ENCODE data around the gene FYN. TPM values are rescaled to one million over a fixed set of nuclear protein-coding genes. Genes with fewer than 3 reads are reported as not detected.

The FYN gene
- total and polyA plus RNA-seq, 2 of the 13 experiments (the other 11 are each of a cell fraction or from before 2014, with no cell fraction given) = 15.5 to 24.6 TPM

DNA sequence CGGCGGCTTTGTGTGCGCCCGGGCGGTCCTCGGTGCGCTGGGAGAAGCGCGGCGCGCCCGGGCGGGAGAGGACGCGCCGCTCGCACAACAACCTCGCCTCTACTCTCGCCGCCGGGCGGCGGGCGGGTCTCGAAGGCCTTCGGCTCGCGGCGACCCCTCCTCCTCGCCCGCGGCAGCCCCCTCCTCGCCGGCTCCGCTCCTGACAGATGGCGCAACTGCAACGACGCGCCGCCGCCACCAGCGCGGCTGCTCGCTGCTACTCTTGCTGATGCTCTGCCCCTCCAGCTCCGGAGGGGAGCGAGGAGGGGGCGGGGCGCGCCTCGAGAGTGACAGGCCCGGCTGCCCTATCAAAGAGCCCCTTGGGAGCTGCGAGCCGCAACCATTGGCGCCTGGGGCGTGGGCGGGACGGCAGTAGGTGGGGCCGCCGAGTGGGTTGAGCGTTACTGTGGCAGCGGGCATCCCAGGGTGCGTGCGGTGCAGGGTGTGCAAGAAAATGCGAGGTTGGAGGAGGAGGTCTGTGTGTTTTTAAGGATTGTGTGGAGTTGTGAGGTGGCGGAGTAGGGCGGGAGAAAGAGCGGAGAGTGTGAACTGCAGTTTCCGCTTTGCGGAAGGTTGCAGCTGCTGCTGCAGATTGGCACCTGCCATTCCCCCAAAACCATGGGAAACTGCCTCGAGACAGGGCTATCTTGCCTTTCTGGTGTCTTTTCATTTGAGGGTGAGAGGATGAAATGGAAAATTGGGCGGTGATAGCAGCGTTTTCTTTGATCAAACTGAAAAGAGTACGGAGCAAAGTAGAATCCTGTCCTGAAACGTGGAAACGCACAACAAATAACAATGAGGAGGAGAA is at the start of gene FYN (continued):
- TF ChIP-seq, protein P1, sequence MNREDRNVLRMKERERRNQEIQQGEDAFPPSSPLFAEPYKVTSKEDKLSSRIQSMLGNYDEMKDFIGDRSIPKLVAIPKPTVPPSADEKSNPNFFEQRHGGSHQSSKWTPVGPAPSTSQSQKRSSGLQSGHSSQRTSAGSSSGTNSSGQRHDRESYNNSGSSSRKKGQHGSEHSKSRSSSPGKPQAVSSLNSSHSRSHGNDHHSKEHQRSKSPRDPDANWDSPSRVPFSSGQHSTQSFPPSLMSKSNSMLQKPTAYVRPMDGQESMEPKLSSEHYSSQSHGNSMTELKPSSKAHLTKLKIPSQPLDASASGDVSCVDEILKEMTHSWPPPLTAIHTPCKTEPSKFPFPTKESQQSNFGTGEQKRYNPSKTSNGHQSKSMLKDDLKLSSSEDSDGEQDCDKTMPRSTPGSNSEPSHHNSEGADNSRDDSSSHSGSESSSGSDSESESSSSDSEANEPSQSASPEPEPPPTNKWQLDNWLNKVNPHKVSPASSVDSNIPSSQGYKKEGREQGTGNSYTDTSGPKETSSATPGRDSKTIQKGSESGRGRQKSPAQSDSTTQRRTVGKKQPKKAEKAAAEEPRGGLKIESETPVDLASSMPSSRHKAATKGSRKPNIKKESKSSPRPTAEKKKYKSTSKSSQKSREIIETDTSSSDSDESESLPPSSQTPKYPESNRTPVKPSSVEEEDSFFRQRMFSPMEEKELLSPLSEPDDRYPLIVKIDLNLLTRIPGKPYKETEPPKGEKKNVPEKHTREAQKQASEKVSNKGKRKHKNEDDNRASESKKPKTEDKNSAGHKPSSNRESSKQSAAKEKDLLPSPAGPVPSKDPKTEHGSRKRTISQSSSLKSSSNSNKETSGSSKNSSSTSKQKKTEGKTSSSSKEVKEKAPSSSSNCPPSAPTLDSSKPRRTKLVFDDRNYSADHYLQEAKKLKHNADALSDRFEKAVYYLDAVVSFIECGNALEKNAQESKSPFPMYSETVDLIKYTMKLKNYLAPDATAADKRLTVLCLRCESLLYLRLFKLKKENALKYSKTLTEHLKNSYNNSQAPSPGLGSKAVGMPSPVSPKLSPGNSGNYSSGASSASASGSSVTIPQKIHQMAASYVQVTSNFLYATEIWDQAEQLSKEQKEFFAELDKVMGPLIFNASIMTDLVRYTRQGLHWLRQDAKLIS (CRISPR knock-in tag; IDR thresholded peaks at IDR 0.05) = no peak
- TF ChIP-seq TCF7 (IDR thresholded peaks at IDR 0.05; ENCODE audit: low read depth) = no peak
- TF ChIP-seq SAFB2 (CRISPR knock-in tag; IDR thresholded peaks at IDR 0.05; ENCODE audit: borderline replicate concordance, low read depth) = no peak
- no peak for TF ChIP-seq MTF2 (CRISPR knock-in tag; IDR thresholded peaks at IDR 0.05; ENCODE audit: borderline replicate concordance)
- TF ChIP-seq ZNF552 (CRISPR knock-in tag; IDR thresholded peaks at IDR 0.05; ENCODE audit: borderline replicate concordance) = 0 out of 2 replicates have a peak, but pooled peaks have one; percentile 45
- no peak for TF ChIP-seq MTF1 (CRISPR knock-in tag; IDR thresholded peaks at IDR 0.05)
- no peak for TF ChIP-seq SNRNP70 (IDR thresholded peaks at IDR 0.05; ENCODE audit: low read depth, low read length)
- no peak for TF ChIP-seq CCDC6 (CRISPR knock-in tag; IDR thresholded peaks at IDR 0.05)
- TF ChIP-seq SNAPC2 (CRISPR knock-in tag; IDR thresholded peaks at IDR 0.05) = no peak
- TF ChIP-seq, protein P2, sequence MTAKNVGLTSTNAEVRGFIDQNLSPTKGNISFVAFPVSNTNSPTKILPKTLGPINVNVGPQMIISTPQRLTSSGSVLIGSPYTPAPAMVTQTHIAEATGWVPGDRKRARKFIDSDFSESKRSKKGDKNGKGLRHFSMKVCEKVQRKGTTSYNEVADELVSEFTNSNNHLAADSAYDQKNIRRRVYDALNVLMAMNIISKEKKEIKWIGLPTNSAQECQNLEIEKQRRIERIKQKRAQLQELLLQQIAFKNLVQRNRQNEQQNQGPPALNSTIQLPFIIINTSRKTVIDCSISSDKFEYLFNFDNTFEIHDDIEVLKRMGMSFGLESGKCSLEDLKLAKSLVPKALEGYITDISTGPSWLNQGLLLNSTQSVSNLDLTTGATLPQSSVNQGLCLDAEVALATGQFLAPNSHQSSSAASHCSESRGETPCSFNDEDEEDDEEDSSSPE (CRISPR knock-in tag; IDR thresholded peaks at IDR 0.05) = peak; percentile 39; the same call in 1 of the 2 replicates
- TF ChIP-seq NR2F2 (IDR thresholded peaks at IDR 0.05; ENCODE audit: borderline replicate concordance, low read depth) = no peak
- TF ChIP-seq SMAD1 (CRISPR knock-in tag; IDR thresholded peaks at IDR 0.05; ENCODE audit: borderline replicate concordance, low read depth) = no peak
- TF ChIP-seq ZBTB21 (CRISPR knock-in tag; IDR thresholded peaks at IDR 0.05) = no peak
- peak; percentile 26; the same call in 1 of the 2 replicates for TF ChIP-seq ZNF788 (CRISPR knock-in tag; IDR thresholded peaks at IDR 0.05; ENCODE audit: borderline replicate concordance)
- no peak for TF ChIP-seq RFX3 (CRISPR knock-in tag; IDR thresholded peaks at IDR 0.05)
- no peak for TF ChIP-seq ZFP36L2 (CRISPR knock-in tag; IDR thresholded peaks at IDR 0.05)
- 0 out of 2 replicates have a peak, but pooled peaks have one; percentile 31 for TF ChIP-seq ZNF292 (CRISPR knock-in tag; IDR thresholded peaks at IDR 0.05; ENCODE audit: borderline replicate concordance, low read depth)
- TF ChIP-seq NCOR1 (IDR thresholded peaks at IDR 0.05; ENCODE audit: borderline replicate concordance, low read length) = no peak
- no peak for TF ChIP-seq RELA (CRISPR knock-in tag; IDR thresholded peaks at IDR 0.05)
- TF ChIP-seq MEF2D (CRISPR knock-in tag; IDR thresholded peaks at IDR 0.05) = peak; percentile 62; the same call in 1 of the 2 replicates
- TF ChIP-seq ZNF263 (CRISPR knock-in tag; IDR thresholded peaks at IDR 0.05) = peak; percentile 28; the same call in 1 of the 2 replicates
- no peak for TF ChIP-seq NCOA5 (CRISPR knock-in tag; IDR thresholded peaks at IDR 0.05)
- no peak for TF ChIP-seq ZNF660 (CRISPR knock-in tag; IDR thresholded peaks at IDR 0.05; ENCODE audit: borderline replicate concordance, low read depth)
- TF ChIP-seq ZNF569 (CRISPR knock-in tag; IDR thresholded peaks at IDR 0.05; ENCODE audit: borderline replicate concordance) = no peak
- TF ChIP-seq PCBP1 (IDR thresholded peaks at IDR 0.05; ENCODE audit: borderline replicate concordance, low read depth, low read length) = peak; percentile 90; the same call in 1 of the 2 replicates
- TF ChIP-seq REPIN1 (CRISPR knock-in tag; IDR thresholded peaks at IDR 0.05; ENCODE audit: borderline replicate concordance, low read depth) = 0 out of 2 replicates have a peak, but pooled peaks have one; percentile 27

Data from HepG2 (cell line).